ENCODE results near the gene OR2M4. TPM values are rescaled to one million over a fixed set of nuclear protein-coding genes. Genes with fewer than 3 reads are reported as not detected.

The OR2M4 gene, protein sequence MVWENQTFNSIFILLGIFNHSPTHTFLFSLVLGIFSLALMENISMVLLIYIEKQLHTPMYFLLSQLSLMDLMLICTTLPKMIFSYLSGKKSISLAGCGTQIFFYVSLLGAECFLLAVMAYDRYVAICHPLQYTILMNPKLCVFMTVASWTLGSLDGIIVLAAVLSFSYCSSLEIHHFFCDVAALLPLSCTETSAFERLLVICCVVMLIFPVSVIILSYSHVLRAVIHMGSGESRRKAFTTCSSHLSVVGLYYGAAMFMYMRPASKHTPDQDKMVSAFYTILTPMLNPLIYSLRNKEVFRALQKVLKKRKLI
- total RNA-seq, result not detected
- polyA plus RNA-seq, result not detected

- H3K9me3 ChIP-seq (ENCODE audit: control insufficient read depth in 2 of 2, low read length in 2 of 2), result no peaks in the 10 kb centered on the region
- no peak within 1 kb of the TSS for H3K4me3 Mint-ChIP-seq
- H3K27me3 Mint-ChIP-seq, result no peaks in the 10 kb centered on the region
- H3K36me3 ChIP-seq (ENCODE audit: control insufficient read depth, insufficient read depth, low read length), result no peaks in the 10 kb centered on the region
- H3K9me3 Mint-ChIP-seq, result peaks cover 0 to 7% (median 3%) of the 10 kb centered on the region in 7 donors
- no peaks in the 10 kb centered on the region for H3K4me1 Mint-ChIP-seq
- no peaks in the 10 kb centered on the region for H3K36me3 Mint-ChIP-seq
- H3K4me1 ChIP-seq (ENCODE audit: control insufficient read depth, insufficient read depth, low read length, poor library complexity, severe bottlenecking), result no peaks in the 10 kb centered on the region
- ATAC-seq (ENCODE audit: low read depth in 2 of 2) (no peak), DNase-seq (no peak)
- no peaks in the 10 kb centered on the region for H3K27me3 ChIP-seq (ENCODE audit: control insufficient read depth, insufficient read depth, low read length)
- no peak within 1 kb of the TSS for H3K27ac Mint-ChIP-seq
- H3K4me3 ChIP-seq (ENCODE audit: low read depth, low read length), result no peak within 1 kb of the TSS
- no peak within 1 kb of the TSS for H3K27ac ChIP-seq (ENCODE audit: insufficient read depth, low read length, poor library complexity, severe bottlenecking)
These were observed at the start of gene OR2M4 for GRCh38 chr1:248231117-248231516. OR2M4 (plus strand) TSS chr1:248231417; CDS start chr1:248238929, 7,512 bp downstream.

DNA sequence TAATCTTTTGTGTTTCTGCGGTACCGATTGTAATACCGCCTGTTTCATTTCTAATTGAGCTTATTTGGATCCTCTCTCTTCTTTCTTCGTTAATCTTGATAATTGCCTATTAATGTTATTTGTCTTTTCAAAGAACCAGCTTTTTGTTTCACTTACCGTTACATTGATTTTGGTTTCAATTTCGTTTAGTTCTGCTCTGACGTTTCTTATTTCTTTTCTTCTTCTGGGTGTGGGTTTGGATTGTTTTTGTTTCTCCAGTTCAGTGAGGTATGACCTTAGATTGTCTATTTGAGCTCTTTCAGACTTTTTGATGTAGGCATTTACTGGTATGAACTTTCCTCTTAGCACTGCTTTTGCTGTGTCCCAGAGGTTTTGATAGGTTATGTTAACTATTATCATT is 47.2 kb upstream of the OR2M4 start:
- Mint-ChIP-seq H3K4me3 (no peak overlapping the region), H3K27me3 (no peaks in the 10 kb centered on the region), H3K4me1 (no peaks in the 10 kb centered on the region), H3K27ac (no peak overlapping the region), H3K9me3 (peaks cover 0 to 20% (median 5%) of the 10 kb centered on the region in 7 donors), H3K36me3 (no peaks in the 10 kb centered on the region)
- no peak overlapping the region for H3K27ac ChIP-seq (ENCODE audit: insufficient read depth, low read length, poor library complexity, severe bottlenecking)
- no peak for ATAC-seq (ENCODE audit: low read depth in 2 of 2)
- H3K4me1 ChIP-seq (ENCODE audit: control insufficient read depth, insufficient read depth, low read length, poor library complexity, severe bottlenecking), result no peaks in the 10 kb centered on the region
- no peak for DNase-seq
- H3K4me3 ChIP-seq (ENCODE audit: low read depth, low read length), result no peak overlapping the region
- H3K36me3 ChIP-seq (ENCODE audit: control insufficient read depth, insufficient read depth, low read length), result no peaks in the 10 kb centered on the region
- no peaks in the 10 kb centered on the region for H3K27me3 ChIP-seq (ENCODE audit: control insufficient read depth, insufficient read depth, low read length)
- no peaks in the 10 kb centered on the region for H3K9me3 ChIP-seq (ENCODE audit: control insufficient read depth in 2 of 2, low read length in 2 of 2)

GRCh38 chr1:248187363-248187762 is 43.9 kb upstream of the OR2M4 start:
- H3K4me1 Mint-ChIP-seq, result no peaks in the 10 kb centered on the region
- DNase-seq, result no peak
- H3K4me3 ChIP-seq (ENCODE audit: low read depth, low read length), result no peak overlapping the region
- no peaks in the 10 kb centered on the region for H3K27me3 ChIP-seq (ENCODE audit: control insufficient read depth, insufficient read depth, low read length)
- H3K4me3 Mint-ChIP-seq, result no peak overlapping the region
- no peaks in the 10 kb centered on the region for H3K27me3 Mint-ChIP-seq
- H3K36me3 Mint-ChIP-seq, result no peaks in the 10 kb centered on the region
- no peaks in the 10 kb centered on the region for H3K9me3 ChIP-seq (ENCODE audit: control insufficient read depth in 2 of 2, low read length in 2 of 2)
- no peak overlapping the region for H3K27ac ChIP-seq (ENCODE audit: insufficient read depth, low read length, poor library complexity, severe bottlenecking)
- no peaks in the 10 kb centered on the region for H3K4me1 ChIP-seq (ENCODE audit: control insufficient read depth, insufficient read depth, low read length, poor library complexity, severe bottlenecking)
- no peak for ATAC-seq (ENCODE audit: low read depth in 2 of 2)
- H3K9me3 Mint-ChIP-seq, result peaks cover 0 to 20% (median 7%) of the 10 kb centered on the region in 7 donors
- no peaks in the 10 kb centered on the region for H3K36me3 ChIP-seq (ENCODE audit: control insufficient read depth, insufficient read depth, low read length)
- H3K27ac Mint-ChIP-seq, result no peak overlapping the region

GRCh38 chr1:248189026-248189425 is 42.2 kb upstream of the OR2M4 start:
- peaks cover 0 to 16% (median 7%) of the 10 kb centered on the region in 7 donors for H3K9me3 Mint-ChIP-seq
- H3K9me3 ChIP-seq (ENCODE audit: control insufficient read depth in 2 of 2, low read length in 2 of 2), result no peaks in the 10 kb centered on the region
- no peaks in the 10 kb centered on the region for H3K4me1 ChIP-seq (ENCODE audit: control insufficient read depth, insufficient read depth, low read length, poor library complexity, severe bottlenecking)
- no peak for ATAC-seq (ENCODE audit: low read depth in 2 of 2)
- no peaks in the 10 kb centered on the region for H3K27me3 ChIP-seq (ENCODE audit: control insufficient read depth, insufficient read depth, low read length)
- H3K4me3 Mint-ChIP-seq, result no peak overlapping the region
- H3K27ac Mint-ChIP-seq, result no peak overlapping the region
- H3K36me3 Mint-ChIP-seq, result no peaks in the 10 kb centered on the region
- no peak overlapping the region for H3K4me3 ChIP-seq (ENCODE audit: low read depth, low read length)
- no peaks in the 10 kb centered on the region for H3K27me3 Mint-ChIP-seq
- H3K36me3 ChIP-seq (ENCODE audit: control insufficient read depth, insufficient read depth, low read length), result no peaks in the 10 kb centered on the region
- no peak for DNase-seq
- H3K4me1 Mint-ChIP-seq, result no peaks in the 10 kb centered on the region
- no peak overlapping the region for H3K27ac ChIP-seq (ENCODE audit: insufficient read depth, low read length, poor library complexity, severe bottlenecking)

- Mint-ChIP-seq H3K27me3 (no peaks in the 10 kb centered on the region), H3K4me1 (no peaks in the 10 kb centered on the region), H3K36me3 (no peaks in the 10 kb centered on the region), H3K4me3 (no peak overlapping the region), H3K9me3 (peaks cover 0 to 20% (median 6%) of the 10 kb centered on the region in 7 donors), H3K27ac (no peak overlapping the region)
- Histone ChIP-seq H3K27me3 (ENCODE audit: control insufficient read depth, insufficient read depth, low read length) (no peaks in the 10 kb centered on the region), H3K27ac (ENCODE audit: insufficient read depth, low read length, poor library complexity, severe bottlenecking) (no peak overlapping the region), H3K4me1 (ENCODE audit: control insufficient read depth, insufficient read depth, low read length, poor library complexity, severe bottlenecking) (no peaks in the 10 kb centered on the region), H3K9me3 (ENCODE audit: control insufficient read depth in 2 of 2, low read length in 2 of 2) (no peaks in the 10 kb centered on the region), H3K36me3 (ENCODE audit: control insufficient read depth, insufficient read depth, low read length) (no peaks in the 10 kb centered on the region), H3K4me3 (ENCODE audit: low read depth, low read length) (no peak overlapping the region)
- no peak for ATAC-seq (ENCODE audit: low read depth in 2 of 2)
- DNase-seq, result no peak
These were observed 37.1 kb upstream of the OR2M4 start for GRCh38 chr1:248194117-248194516.

DNA sequence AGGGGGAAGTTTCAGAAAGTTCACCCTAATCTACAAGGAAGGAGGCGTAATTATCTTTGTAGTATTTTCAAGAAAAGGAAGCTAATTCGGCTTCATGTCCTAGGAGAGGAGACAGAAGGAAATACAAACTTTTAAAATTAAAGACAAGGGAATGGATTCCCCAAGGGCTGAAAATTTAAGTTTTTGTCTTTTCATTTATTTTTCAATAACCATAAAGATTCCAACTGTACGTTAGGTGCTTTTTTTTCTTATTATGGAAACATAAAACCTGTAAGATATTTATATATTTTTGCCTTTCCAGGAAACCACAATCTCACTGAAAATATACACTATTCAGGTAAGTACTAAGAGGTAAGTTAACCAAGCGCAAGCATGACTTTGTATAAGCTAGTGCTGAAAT is 34.3 kb upstream of the OR2M4 start, which contains the start of gene OR2M3:
OR2M3 (plus strand) TSS at position 301 of the 400 bp plus-strand sequence. CDS start 5,803 bp downstream, outside the sequence.
- Histone ChIP-seq H3K4me1 (ENCODE audit: control insufficient read depth, insufficient read depth, low read length, poor library complexity, severe bottlenecking) (no peaks in the 10 kb centered on the region), H3K36me3 (ENCODE audit: control insufficient read depth, insufficient read depth, low read length) (no peaks in the 10 kb centered on the region), H3K4me3 (ENCODE audit: low read depth, low read length) (no peak within 1 kb of the TSS), H3K9me3 (ENCODE audit: control insufficient read depth in 2 of 2, low read length in 2 of 2) (no peaks in the 10 kb centered on the region), H3K27ac (ENCODE audit: insufficient read depth, low read length, poor library complexity, severe bottlenecking) (no peak within 1 kb of the TSS), H3K27me3 (ENCODE audit: control insufficient read depth, insufficient read depth, low read length) (no peaks in the 10 kb centered on the region)
- DNase-seq (no peak), ATAC-seq (ENCODE audit: low read depth in 2 of 2) (no peak)
- Mint-ChIP-seq H3K36me3 (no peaks in the 10 kb centered on the region), H3K27ac (no peak within 1 kb of the TSS), H3K4me1 (no peaks in the 10 kb centered on the region), H3K9me3 (peaks cover 0 to 17% (median 2%) of the 10 kb centered on the region in 7 donors), H3K4me3 (no peak within 1 kb of the TSS), H3K27me3 (no peaks in the 10 kb centered on the region)

GRCh38 chr1:248215880-248216279 is 15.3 kb upstream of the OR2M4 start:
- Mint-ChIP-seq H3K36me3 (no peaks in the 10 kb centered on the region), H3K27ac (no peak overlapping the region), H3K9me3 (peaks cover 2 to 23% (median 5%) of the 10 kb centered on the region in 7 donors), H3K4me3 (no peak overlapping the region), H3K4me1 (no peaks in the 10 kb centered on the region), H3K27me3 (no peaks in the 10 kb centered on the region)
- H3K36me3 ChIP-seq (ENCODE audit: control insufficient read depth, insufficient read depth, low read length), result no peaks in the 10 kb centered on the region
- DNase-seq, result no peak
- ATAC-seq (ENCODE audit: low read depth in 2 of 2), result no peak
- H3K27ac ChIP-seq (ENCODE audit: insufficient read depth, low read length, poor library complexity, severe bottlenecking), result no peak overlapping the region
- no peak overlapping the region for H3K4me3 ChIP-seq (ENCODE audit: low read depth, low read length)
- H3K27me3 ChIP-seq (ENCODE audit: control insufficient read depth, insufficient read depth, low read length), result no peaks in the 10 kb centered on the region
- H3K9me3 ChIP-seq (ENCODE audit: control insufficient read depth in 2 of 2, low read length in 2 of 2), result no peaks in the 10 kb centered on the region
- no peaks in the 10 kb centered on the region for H3K4me1 ChIP-seq (ENCODE audit: control insufficient read depth, insufficient read depth, low read length, poor library complexity, severe bottlenecking)

DNA sequence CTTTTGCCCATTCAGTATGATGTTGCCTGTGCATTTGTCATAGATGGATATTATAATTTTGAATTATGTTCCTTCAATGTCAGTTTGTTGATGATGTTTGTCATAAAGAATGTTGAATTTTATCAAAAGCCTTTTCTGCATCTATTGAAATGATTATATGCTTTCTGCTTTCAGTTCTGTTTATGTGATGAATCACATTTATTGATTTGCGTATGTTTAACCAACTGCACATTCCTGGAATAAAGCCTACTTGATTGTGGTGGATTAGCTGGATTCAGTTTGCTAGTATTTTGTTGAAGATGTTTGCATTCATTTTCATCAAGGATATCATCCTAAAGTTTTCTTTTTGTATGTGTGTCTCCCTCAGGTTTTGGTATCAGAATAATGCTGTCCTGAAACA is 5.7 kb upstream of the OR2M4 start:
- no peaks in the 10 kb centered on the region for H3K4me1 Mint-ChIP-seq
- no peak overlapping the region for H3K27ac ChIP-seq (ENCODE audit: insufficient read depth, low read length, poor library complexity, severe bottlenecking)
- H3K27me3 ChIP-seq (ENCODE audit: control insufficient read depth, insufficient read depth, low read length), result no peaks in the 10 kb centered on the region
- H3K27me3 Mint-ChIP-seq, result no peaks in the 10 kb centered on the region
- H3K36me3 Mint-ChIP-seq, result no peaks in the 10 kb centered on the region
- H3K36me3 ChIP-seq (ENCODE audit: control insufficient read depth, insufficient read depth, low read length), result no peaks in the 10 kb centered on the region
- H3K9me3 ChIP-seq (ENCODE audit: control insufficient read depth in 2 of 2, low read length in 2 of 2), result no peaks in the 10 kb centered on the region
- no peak overlapping the region for H3K4me3 ChIP-seq (ENCODE audit: low read depth, low read length)
- peaks cover 0 to 7% (median 2%) of the 10 kb centered on the region in 7 donors for H3K9me3 Mint-ChIP-seq
- no peak for ATAC-seq (ENCODE audit: low read depth in 2 of 2)
- no peak overlapping the region for H3K27ac Mint-ChIP-seq
- H3K4me3 Mint-ChIP-seq, result no peak overlapping the region
- DNase-seq, result no peak
- H3K4me1 ChIP-seq (ENCODE audit: control insufficient read depth, insufficient read depth, low read length, poor library complexity, severe bottlenecking), result no peaks in the 10 kb centered on the region
